HG03565 (cell line): ENCODE results near the gene TRAPPC3.

Experiments
- ATAC-seq: cut with Tn5 transposase; IDR thresholded peaks from one replicate; pipeline ENCODE4 v1.9.1; 2021; ENCODE audit warnings: mild to moderate bottlenecking, moderate library complexity; ENCODE audit not compliant: unreplicated experiment

The TRAPPC3 gene

DNA sequence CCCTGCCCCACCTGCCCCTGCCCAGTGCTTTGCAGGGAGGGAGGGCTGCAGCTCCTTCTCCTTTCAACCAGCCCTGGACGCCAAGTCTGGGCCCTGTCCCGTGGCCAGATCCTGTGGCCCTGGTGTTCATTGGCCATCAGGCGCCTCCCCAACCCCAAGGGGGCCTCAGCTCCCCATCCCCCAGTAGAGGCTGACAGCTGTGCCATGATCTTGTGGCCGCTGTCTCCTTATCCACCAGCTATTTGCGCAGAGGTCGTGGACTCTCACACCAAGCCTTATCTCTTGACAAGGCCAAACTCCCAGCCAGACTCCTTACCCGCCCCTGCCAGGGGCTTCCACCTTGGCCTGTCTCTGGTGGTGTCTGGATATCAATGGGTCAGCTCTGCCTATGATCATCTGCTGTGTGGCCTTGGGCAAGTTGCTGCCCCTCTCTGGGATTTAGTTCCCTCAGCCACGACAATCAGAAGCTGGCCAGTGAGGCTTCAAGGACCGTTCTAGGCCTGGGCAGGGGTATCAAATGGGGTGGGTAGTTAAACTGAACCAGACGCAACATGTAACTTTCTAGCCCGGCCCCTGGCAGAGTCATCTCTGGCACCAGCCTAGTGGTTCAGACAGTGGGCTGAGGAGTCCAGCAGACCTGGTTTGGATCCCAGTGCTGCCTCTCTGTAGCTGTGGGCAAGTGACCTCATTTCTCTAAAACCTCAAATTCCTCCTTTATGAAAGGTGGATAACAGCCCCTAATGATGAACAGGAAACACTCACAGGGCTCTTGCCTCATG, 21.0 kb downstream of the TRAPPC3 start:
- ATAC-seq: no peak

DNA sequence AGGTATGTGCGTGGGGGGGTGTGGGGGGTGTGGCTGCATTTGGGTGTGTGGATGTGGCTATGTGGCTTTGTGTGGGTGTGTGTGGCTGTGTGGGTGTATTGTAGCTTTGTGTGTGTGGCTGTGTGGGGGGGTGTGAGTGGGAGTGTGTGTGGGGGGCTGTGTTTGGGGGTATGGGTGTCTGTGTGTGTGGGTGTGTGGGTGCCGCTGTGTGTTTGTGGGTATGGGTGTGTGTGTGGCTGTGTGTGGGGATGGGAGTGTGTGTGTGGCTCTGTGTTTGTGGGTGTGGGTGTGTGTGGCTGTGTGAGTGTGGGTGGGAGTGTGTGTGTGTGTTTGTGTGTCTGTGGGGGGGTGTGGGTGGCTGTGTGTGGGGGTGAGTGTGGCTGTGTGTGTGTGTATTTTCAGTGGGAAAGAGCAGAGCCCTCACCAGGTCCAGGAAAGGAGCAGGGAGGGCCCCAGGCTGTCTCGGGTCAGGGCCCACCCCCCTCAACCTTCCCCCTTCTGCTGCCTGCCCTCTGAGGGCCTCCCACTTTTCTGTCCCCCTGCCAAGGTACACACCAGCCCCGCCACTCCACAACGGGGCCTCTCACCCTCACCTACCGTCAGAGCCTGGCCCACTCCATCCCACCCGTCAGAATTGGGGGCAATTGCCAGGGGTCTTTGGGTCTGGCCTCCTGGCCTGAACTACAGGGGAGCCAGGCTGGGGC, 22.3 kb downstream of the TRAPPC3 start:
- ATAC-seq: no peak

GRCh38 chr1:36126005-36126716, 23.1 kb downstream of the TRAPPC3 start:
- no peak for ATAC-seq

DNA sequence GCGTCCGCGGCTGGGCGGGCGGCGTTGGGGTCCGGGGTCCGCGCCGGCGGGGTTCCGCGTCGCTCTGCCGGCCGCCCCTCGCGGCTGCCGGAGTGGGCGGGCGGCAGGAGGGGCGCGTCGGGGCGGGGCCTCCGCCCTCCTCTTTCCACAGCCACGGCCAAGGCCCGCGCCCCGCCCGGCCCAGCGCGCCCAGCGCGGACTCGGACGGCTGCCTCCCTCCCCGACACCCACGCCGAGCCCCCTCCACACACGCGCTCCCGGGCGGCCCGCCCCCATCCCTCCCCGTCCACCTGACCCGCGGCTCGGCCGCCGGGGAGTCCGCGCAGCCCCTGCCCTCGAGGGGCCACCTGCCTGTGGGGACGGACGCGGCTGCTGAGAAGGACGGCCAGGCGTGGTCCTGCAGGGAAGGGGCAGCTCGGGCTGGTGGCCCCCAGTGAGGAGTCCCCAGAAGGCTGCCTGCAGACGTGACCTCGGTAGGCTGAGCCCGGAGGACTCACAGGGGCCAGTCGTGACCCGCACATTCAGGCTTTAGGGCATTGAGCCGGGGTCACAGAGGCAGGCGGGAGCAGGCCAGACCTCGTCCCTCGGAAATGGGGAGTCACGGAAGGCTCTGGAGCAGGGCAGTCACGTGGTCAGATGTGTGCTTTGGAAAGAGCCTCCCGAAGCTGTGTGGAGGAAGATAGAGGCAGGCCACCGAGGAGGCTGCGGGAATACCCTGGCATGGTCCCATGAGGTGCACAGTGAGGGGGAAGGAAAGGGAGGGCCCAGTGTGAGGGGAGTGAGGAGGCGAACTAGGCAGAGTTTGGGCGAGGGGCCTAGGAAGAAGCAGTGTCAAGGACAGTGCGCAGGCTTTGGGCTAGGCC, 23.9 kb downstream of the TRAPPC3 start, which contains the start of gene COL8A2:
COL8A2 (minus strand) TSS at position 94 of the 863 bp plus-strand sequence. CDS start 24,980 bp downstream, outside the sequence.
- no peak for ATAC-seq

DNA sequence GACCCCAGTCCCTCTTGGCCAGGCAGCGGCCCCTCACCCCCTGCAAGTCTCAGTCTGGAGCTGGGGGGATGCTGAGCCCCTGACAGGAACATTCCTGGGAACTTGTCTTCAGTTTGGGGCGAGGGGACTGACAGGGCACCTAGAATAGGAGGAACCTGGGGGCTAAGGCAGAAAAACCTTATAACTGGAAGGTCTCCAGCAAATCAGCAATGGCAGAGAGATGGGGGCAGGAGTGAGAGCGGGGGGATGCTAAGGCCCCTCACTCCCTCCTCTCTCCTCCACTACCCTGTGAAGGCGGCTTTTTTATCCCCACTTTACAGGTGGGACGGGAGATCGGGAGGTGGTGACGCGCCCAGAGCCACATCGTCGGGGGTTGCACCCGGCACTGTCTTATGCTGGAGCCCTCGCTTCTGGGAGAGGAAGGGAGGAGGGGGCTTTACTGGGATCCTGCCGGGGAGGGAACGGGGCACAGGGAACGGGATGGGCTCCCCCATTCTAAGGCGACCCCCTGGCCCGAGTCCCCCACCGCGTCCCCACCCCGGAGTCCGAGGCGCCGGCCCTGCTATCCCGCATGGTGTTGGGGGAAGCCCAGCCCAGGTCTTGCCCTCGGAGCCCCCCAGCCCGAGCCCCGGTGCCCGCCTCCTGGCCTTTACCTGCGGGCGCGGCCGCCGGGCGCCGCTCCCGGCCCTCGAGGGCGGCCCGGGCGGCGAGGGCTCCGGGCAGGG, 24.7 kb downstream of the TRAPPC3 start:
- no peak for ATAC-seq

- no peak for ATAC-seq
Measured at GRCh38 chr1:36123356-36123755, 25.9 kb downstream of the TRAPPC3 start.

GRCh38 chr1:36122062-36123030, 26.9 kb downstream of the TRAPPC3 start:
- no peak for ATAC-seq

DNA sequence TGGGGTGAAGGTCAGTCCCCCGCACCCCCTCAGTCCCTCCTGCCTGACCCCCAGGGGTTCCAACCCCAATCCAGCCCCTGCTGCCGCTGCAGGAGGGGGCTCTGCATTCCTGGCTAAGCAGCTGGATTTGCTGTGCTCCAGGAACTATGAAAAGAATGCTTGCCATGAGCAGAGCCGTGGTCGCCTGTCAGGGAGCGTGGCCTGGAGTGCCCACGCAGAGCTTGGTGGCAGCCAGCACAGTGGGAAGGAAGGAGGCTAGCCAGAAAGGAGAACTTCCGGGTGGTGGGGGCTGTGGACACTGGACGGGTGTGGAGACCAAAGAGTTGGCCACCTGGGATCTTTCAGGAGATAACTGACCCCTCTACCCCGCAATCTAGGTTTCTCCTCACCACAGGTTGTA, 29.8 kb downstream of the TRAPPC3 start:
- ATAC-seq: no peak

- ATAC-seq: no peak
Measured at GRCh38 chr1:36118447-36119204, 30.7 kb downstream of the TRAPPC3 start.

GRCh38 chr1:36116901-36117300, 32.4 kb downstream of the TRAPPC3 start:
- ATAC-seq: no peak

DNA sequence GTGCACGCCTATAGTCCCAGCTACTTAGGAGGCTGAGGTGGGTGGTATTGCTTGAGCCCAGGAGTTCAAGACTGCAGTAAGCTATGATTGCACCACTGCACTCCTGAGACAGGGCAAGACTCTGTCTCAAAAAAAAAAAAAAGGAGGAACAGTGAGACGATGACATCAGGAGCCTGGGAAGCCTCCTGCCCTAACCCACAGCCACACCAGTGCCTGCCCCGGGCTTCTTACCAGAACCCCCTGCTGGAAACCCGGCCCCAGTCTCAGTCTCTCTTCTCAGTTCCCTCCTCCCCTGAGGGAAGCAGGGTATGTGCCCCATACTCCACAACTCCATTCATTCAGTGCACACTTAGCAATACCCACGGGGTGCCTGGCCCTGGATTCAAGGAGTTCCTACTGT, 33.4 kb downstream of the TRAPPC3 start:
- ATAC-seq: no peak

- no peak for ATAC-seq
Measured at GRCh38 chr1:36115200-36115669, 34.1 kb downstream of the TRAPPC3 start.

- ATAC-seq: no peak
Measured at GRCh38 chr1:36114371-36114770, 34.9 kb downstream of the TRAPPC3 start.

- ATAC-seq: no peak
Measured at GRCh38 chr1:36112823-36113222, 36.5 kb downstream of the TRAPPC3 start.

GRCh38 chr1:36111151-36111550, 38.1 kb downstream of the TRAPPC3 start:
- ATAC-seq: no peak

DNA sequence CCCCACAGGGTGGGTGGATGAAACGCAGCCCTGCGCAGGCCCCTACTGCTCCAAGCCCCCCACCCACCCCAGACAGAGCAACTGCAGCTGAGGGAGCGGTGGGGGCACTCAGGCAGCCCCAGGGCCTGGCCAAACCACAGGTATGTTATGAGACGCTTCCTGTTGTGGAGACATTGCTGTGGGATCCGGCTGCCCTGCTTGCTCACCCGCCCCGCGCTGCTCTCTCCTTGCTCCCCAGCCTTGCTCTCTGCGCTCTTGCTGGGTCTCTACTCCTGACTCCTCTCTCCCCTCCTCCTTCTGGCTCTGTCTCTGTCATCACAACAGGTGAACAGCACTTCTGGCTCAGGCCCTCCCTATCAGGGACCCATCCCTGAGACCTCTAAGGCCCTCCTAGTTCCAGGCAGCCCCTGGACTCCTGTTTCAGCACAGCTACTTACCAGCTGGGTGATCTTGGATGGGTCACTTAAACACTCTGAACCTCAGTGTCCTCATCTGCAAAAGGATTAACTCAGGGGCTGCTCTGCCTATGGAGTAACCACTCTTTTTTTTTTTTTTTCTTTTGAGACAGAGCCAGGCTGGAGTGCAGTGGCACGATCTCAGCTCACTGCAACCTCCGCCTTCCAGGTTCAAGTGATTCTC, 40.1 kb downstream of the TRAPPC3 start:
- ATAC-seq: no peak

GRCh38 chr1:36108314-36108713, 41.0 kb downstream of the TRAPPC3 start:
- no peak for ATAC-seq

GRCh38 chr1:36107394-36107793, 41.9 kb downstream of the TRAPPC3 start:
- no peak for ATAC-seq
